Stimulated activated memory B cell treated with anti-CD40 and anti-IgM and Interleukin-4, amounts not matched to agents 10 μg/mL and 1 μg/mL and 100 μg/mL, for 72 hours (primary cell): ENCODE results near the gene TFB2M.
"Not testable (repeated sequence)": the region's sequence is repeated elsewhere in the genome, so short reads cannot be mapped to it uniquely, and the experiment has no call there.

Experiments
- ATAC-seq: fragments of 150-1000 bp; cut with Tn5 transposase; 2 replicates; pipeline ENCODE4 v1.10.0; 2021
- H3K27ac Mint-ChIP-seq: one replicate; pipeline ENCODE4 v1.8.0; 2022; ENCODE audit warnings: mild to moderate bottlenecking, mixed read lengths
- H3K27me3 Mint-ChIP-seq: one replicate; pipeline ENCODE4 v1.8.0; 2022; ENCODE audit warnings: mixed read lengths
- H3K36me3 Mint-ChIP-seq: one replicate; pipeline ENCODE4 v1.8.0; 2022; ENCODE audit warnings: mixed read lengths
- H3K4me1 Mint-ChIP-seq: one replicate; pipeline ENCODE4 v1.8.0; 2022; ENCODE audit warnings: mixed read lengths
- H3K4me3 Mint-ChIP-seq: one replicate; pipeline ENCODE4 v1.8.0; 2022; ENCODE audit warnings: mild to moderate bottlenecking, moderate library complexity, mixed read lengths
- H3K9me3 Mint-ChIP-seq: one replicate; pipeline ENCODE4 v1.8.0; 2022; ENCODE audit warnings: mixed read lengths

Gene TFB2M

GRCh38 chr1:246566128-246566812 is at the start of gene TFB2M, which contains the start of gene CNST:
Gene TFB2M (minus strand): TSS chr1:246566261. CDS start chr1:246566138, 123 bp downstream.
Gene CNST (plus strand): TSS chr1:246566456. CDS start chr1:246591563, 25,107 bp downstream.
- Mint-ChIP-seq H3K27me3 (no peaks in the 10 kb centered on the region), H3K27ac (peak within 1 kb of the TSS; percentile 92), H3K9me3 (no peaks in the 10 kb centered on the region), H3K4me1 (peaks cover 41% of the 10 kb centered on the region), H3K4me3 (peak within 1 kb of the TSS; percentile 100), H3K36me3 (peaks cover 7% of the 10 kb centered on the region)
- peak; percentile 99 for ATAC-seq

- Mint-ChIP-seq H3K4me3 (no peak overlapping the region), H3K36me3 (peaks cover 12% of the 10 kb centered on the region), H3K27me3 (no peaks in the 10 kb centered on the region), H3K27ac (peak overlapping the region; percentile 61), H3K9me3 (no peaks in the 10 kb centered on the region), H3K4me1 (peaks cover 43% of the 10 kb centered on the region)
- ATAC-seq = no peak
These were observed 47.2 kb upstream of the TFB2M start for GRCh38 chr1:246613096-246613758.

- Mint-ChIP-seq H3K27ac (peak overlapping the region; percentile 24), H3K27me3 (no peaks in the 10 kb centered on the region), H3K4me1 (peaks cover 48% of the 10 kb centered on the region), H3K36me3 (peaks cover 13% of the 10 kb centered on the region), H3K9me3 (no peaks in the 10 kb centered on the region), H3K4me3 (no peak overlapping the region)
- ATAC-seq = no peak
These were observed 43.6 kb upstream of the TFB2M start for GRCh38 chr1:246609632-246610031.

GRCh38 chr1:246608616-246609376 is 42.7 kb upstream of the TFB2M start:
- peak; percentile 36 for ATAC-seq
- Mint-ChIP-seq H3K36me3 (peaks cover 10% of the 10 kb centered on the region), H3K4me1 (peaks cover 47% of the 10 kb centered on the region), H3K27me3 (no peaks in the 10 kb centered on the region), H3K9me3 (no peaks in the 10 kb centered on the region), H3K4me3 (no peak overlapping the region), H3K27ac (peak overlapping the region; percentile 24)

- Mint-ChIP-seq H3K27me3 (no peaks in the 10 kb centered on the region), H3K27ac (no peak overlapping the region), H3K4me1 (peaks cover 40% of the 10 kb centered on the region), H3K4me3 (no peak overlapping the region), H3K36me3 (peaks cover 15% of the 10 kb centered on the region), H3K9me3 (no peaks in the 10 kb centered on the region)
- no peak for ATAC-seq
These were observed 41.4 kb upstream of the TFB2M start for GRCh38 chr1:246607462-246607861.

- peaks cover 34% of the 10 kb centered on the region for H3K4me1 Mint-ChIP-seq
- not testable (repeated sequence) for H3K27me3 Mint-ChIP-seq, H3K9me3 Mint-ChIP-seq, H3K4me3 Mint-ChIP-seq, H3K27ac Mint-ChIP-seq, ATAC-seq
- H3K36me3 Mint-ChIP-seq = peaks cover 26% of the 10 kb centered on the region
These were observed 39.2 kb upstream of the TFB2M start for GRCh38 chr1:246605231-246605630.

GRCh38 chr1:246602194-246602593 is 36.1 kb upstream of the TFB2M start:
- H3K27me3 Mint-ChIP-seq = no peaks in the 10 kb centered on the region
- ATAC-seq = no peak
- H3K4me1 Mint-ChIP-seq = peaks cover 30% of the 10 kb centered on the region
- H3K36me3 Mint-ChIP-seq = peaks cover 34% of the 10 kb centered on the region
- no peak overlapping the region for H3K27ac Mint-ChIP-seq
- no peak overlapping the region for H3K4me3 Mint-ChIP-seq
- H3K9me3 Mint-ChIP-seq = no peaks in the 10 kb centered on the region

GRCh38 chr1:246600579-246600978 is 34.5 kb upstream of the TFB2M start:
- Mint-ChIP-seq H3K36me3 (peaks cover 42% of the 10 kb centered on the region), H3K4me1 (peaks cover 39% of the 10 kb centered on the region), H3K27ac (no peak overlapping the region), H3K27me3 (no peaks in the 10 kb centered on the region), H3K9me3 (no peaks in the 10 kb centered on the region), H3K4me3 (no peak overlapping the region)
- no peak for ATAC-seq

GRCh38 chr1:246599315-246599714 is 33.3 kb upstream of the TFB2M start:
- Mint-ChIP-seq H3K27me3 (no peaks in the 10 kb centered on the region), H3K27ac (no peak overlapping the region), H3K4me3 (no peak overlapping the region), H3K36me3 (peaks cover 49% of the 10 kb centered on the region), H3K4me1 (peaks cover 48% of the 10 kb centered on the region), H3K9me3 (no peaks in the 10 kb centered on the region)
- no peak for ATAC-seq

- Mint-ChIP-seq H3K4me1 (peaks cover 48% of the 10 kb centered on the region), H3K36me3 (peaks cover 43% of the 10 kb centered on the region), H3K27ac (no peak overlapping the region), H3K9me3 (no peaks in the 10 kb centered on the region), H3K4me3 (no peak overlapping the region), H3K27me3 (no peaks in the 10 kb centered on the region)
- ATAC-seq = no peak
These were observed 31.9 kb upstream of the TFB2M start for GRCh38 chr1:246597971-246598370.

GRCh38 chr1:246597340-246597739 is 31.3 kb upstream of the TFB2M start:
- no peaks in the 10 kb centered on the region for H3K27me3 Mint-ChIP-seq
- no peaks in the 10 kb centered on the region for H3K9me3 Mint-ChIP-seq
- peaks cover 48% of the 10 kb centered on the region for H3K4me1 Mint-ChIP-seq
- no peak for ATAC-seq
- H3K36me3 Mint-ChIP-seq = peaks cover 39% of the 10 kb centered on the region
- no peak overlapping the region for H3K27ac Mint-ChIP-seq
- no peak overlapping the region for H3K4me3 Mint-ChIP-seq

- H3K27ac Mint-ChIP-seq = no peak overlapping the region
- H3K36me3 Mint-ChIP-seq = peaks cover 32% of the 10 kb centered on the region
- no peaks in the 10 kb centered on the region for H3K27me3 Mint-ChIP-seq
- H3K4me3 Mint-ChIP-seq = no peak overlapping the region
- ATAC-seq = no peak
- no peaks in the 10 kb centered on the region for H3K9me3 Mint-ChIP-seq
- peaks cover 56% of the 10 kb centered on the region for H3K4me1 Mint-ChIP-seq
These were observed 29.1 kb upstream of the TFB2M start for GRCh38 chr1:246595146-246595545.

- peaks cover 53% of the 10 kb centered on the region for H3K4me1 Mint-ChIP-seq
- no peaks in the 10 kb centered on the region for H3K27me3 Mint-ChIP-seq
- ATAC-seq = no peak
- peaks cover 25% of the 10 kb centered on the region for H3K36me3 Mint-ChIP-seq
- no peaks in the 10 kb centered on the region for H3K9me3 Mint-ChIP-seq
- H3K27ac Mint-ChIP-seq = no peak overlapping the region
- no peak overlapping the region for H3K4me3 Mint-ChIP-seq
These were observed 26.6 kb upstream of the TFB2M start for GRCh38 chr1:246592695-246593094.

- peak overlapping the region; percentile 79 for H3K27ac Mint-ChIP-seq
- H3K36me3 Mint-ChIP-seq = peaks cover 21% of the 10 kb centered on the region
- ATAC-seq = no peak
- H3K9me3 Mint-ChIP-seq = no peaks in the 10 kb centered on the region
- no peak overlapping the region for H3K4me3 Mint-ChIP-seq
- H3K4me1 Mint-ChIP-seq = peaks cover 51% of the 10 kb centered on the region
- H3K27me3 Mint-ChIP-seq = no peaks in the 10 kb centered on the region
These were observed 25.9 kb upstream of the TFB2M start for GRCh38 chr1:246591958-246592357.

- Mint-ChIP-seq H3K4me1 (peaks cover 47% of the 10 kb centered on the region), H3K36me3 (peaks cover 16% of the 10 kb centered on the region), H3K27me3 (no peaks in the 10 kb centered on the region), H3K9me3 (no peaks in the 10 kb centered on the region), H3K27ac (peak overlapping the region; percentile 79), H3K4me3 (peak overlapping the region; percentile 43)
- ATAC-seq = peak; percentile 93
These were observed 25.4 kb upstream of the TFB2M start for GRCh38 chr1:246591504-246591903.
